Gastrocnemius medialis (tissue), 4 donors: ENCODE results near the gene KRT14. TPM values are rescaled to one million over a fixed set of nuclear protein-coding genes. Genes with fewer than 3 reads are reported as not detected.
"Not testable (repeated sequence)": the region's sequence is repeated elsewhere in the genome, so short reads cannot be mapped to it uniquely, and the experiment has no call there.

Source experiments
- ATAC-seq, 2 donors: fragments of 150-250 bp; one replicate each; pipeline ENCODE4 v1.9.1; 2016
- DNase-seq, 2 donors: peaks; one replicate each; pipeline ENCODE4 v3.0.0-alpha.2; 2019
- H3K27ac ChIP-seq, 4 donors: fragments of 200-600 bp; sonication (generic); 1 replicate in 1 of 4; 2 replicates in 3 of 4; pipeline ENCODE4 v1.5.1; 2016 to 2018; ENCODE audit warnings: mild to moderate bottlenecking in 2 of 4, moderate library complexity in 1 of 4
- H3K27me3 ChIP-seq, 3 donors: fragments of 200-600 bp; sonication (generic) in 2 of 3; 1 replicate in 1 of 3; 2 replicates in 2 of 3; pipeline versions ENCODE4 v1.5.1 to v1.6.0; 2016 to 2019; ENCODE audit warnings: mild to moderate bottlenecking in 1 of 3, moderate library complexity in 1 of 3
- H3K36me3 ChIP-seq, 2 donors: fragments of 200-600 bp; sonication (generic) in 1 of 2; one replicate each; pipeline ENCODE4 v1.5.1; 2017 to 2018
- H3K4me1 ChIP-seq, 2 donors: fragments of 200-600 bp; sonication (generic) in 1 of 2; one replicate each; pipeline ENCODE4 v1.5.1; 2016 to 2017; ENCODE audit warnings: mild to moderate bottlenecking in 2 of 2
- H3K4me3 ChIP-seq, 4 donors: fragments of 200-600 bp; sonication (generic) in 3 of 4; 1 replicate in 1 of 4; 2 replicates in 3 of 4; pipeline ENCODE4 v1.5.1; 2016 to 2019; ENCODE audit warnings: mild to moderate bottlenecking in 2 of 4
- H3K9me3 ChIP-seq, 3 donors: fragments of 200-600 bp; sonication (generic) in 2 of 3; 1 replicate in 1 of 3; 2 replicates in 2 of 3; pipeline ENCODE4 v1.5.1; 2016 to 2019
- CTCF ChIP-seq, 5 experiments: fragments of 450-650 bp in 3 of 5; fragments of 200-600 bp in 2 of 5; sonication (generic) in 2 of 5; IDR thresholded peaks in 4 of 5; conservative IDR thresholded peaks in 1 of 5; 1 replicate in 4 of 5; 2 replicates in 1 of 5; pipeline ENCODE4 v1.5.1; 2016 to 2019; ENCODE audit warnings: antibody characterized with exemption in 5 of 5, mild to moderate bottlenecking in 3 of 5, moderate library complexity in 3 of 5
- POLR2A ChIP-seq, 2 donors: fragments of 450-650 bp; IDR thresholded peaks; one replicate each; pipeline ENCODE4 v1.6.1; 2017; ENCODE audit warnings: antibody characterized with exemption in 2 of 2, mild to moderate bottlenecking in 2 of 2, moderate library complexity in 2 of 2
- in situ Hi-C, 4 donors: fragments of 200-750 bp; cut with MboI; loops; one replicate each; pipeline versions ENCODE4 v1.15.0 to v1.8.0; 2017; ENCODE audit warnings: low sequenced_read_pairs in 4 of 4
- intact Hi-C: fragments of 100-400 bp; cut with DNase I; formaldehyde crosslinking; loops from one replicate; pipeline ENCODE4 v1.15.1; 2023; ENCODE audit warnings: low total_unique reads
- total RNA-seq, 4 donors: library from RNA; depleted of rRNA; stranded (reverse); fragments of >200 nt; gene quantifications; one replicate each; pipeline versions ENCODE4 v1.1.0 to v1.2.3, GENCODE V29; 2016

KRT14 gene
- total RNA-seq, 4 donors from 2014 or later, result not detected

GRCh38 chr17:41620583-41621434 is 34.1 kb upstream of the KRT14 start:
- TF ChIP-seq CTCF (IDR thresholded peaks at IDR 0.05 in 4 of 5, conservative IDR thresholded peaks at IDR 0.05 in 1 of 5) (no peak), POLR2A (IDR thresholded peaks at IDR 0.05) (no peak)
- Histone ChIP-seq H3K9me3 (no peaks in the 10 kb centered on the region), H3K4me1 (no peaks in the 10 kb centered on the region), H3K36me3 (no peaks in the 10 kb centered on the region), H3K4me3 (no peak overlapping the region), H3K27me3 (no peaks in the 10 kb centered on the region), H3K27ac (no peak overlapping the region)
- intact Hi-C loops, result no loop called here
- in situ Hi-C loops, result no loop called here
- DNase-seq (no peak), ATAC-seq (no peak)

DNA sequence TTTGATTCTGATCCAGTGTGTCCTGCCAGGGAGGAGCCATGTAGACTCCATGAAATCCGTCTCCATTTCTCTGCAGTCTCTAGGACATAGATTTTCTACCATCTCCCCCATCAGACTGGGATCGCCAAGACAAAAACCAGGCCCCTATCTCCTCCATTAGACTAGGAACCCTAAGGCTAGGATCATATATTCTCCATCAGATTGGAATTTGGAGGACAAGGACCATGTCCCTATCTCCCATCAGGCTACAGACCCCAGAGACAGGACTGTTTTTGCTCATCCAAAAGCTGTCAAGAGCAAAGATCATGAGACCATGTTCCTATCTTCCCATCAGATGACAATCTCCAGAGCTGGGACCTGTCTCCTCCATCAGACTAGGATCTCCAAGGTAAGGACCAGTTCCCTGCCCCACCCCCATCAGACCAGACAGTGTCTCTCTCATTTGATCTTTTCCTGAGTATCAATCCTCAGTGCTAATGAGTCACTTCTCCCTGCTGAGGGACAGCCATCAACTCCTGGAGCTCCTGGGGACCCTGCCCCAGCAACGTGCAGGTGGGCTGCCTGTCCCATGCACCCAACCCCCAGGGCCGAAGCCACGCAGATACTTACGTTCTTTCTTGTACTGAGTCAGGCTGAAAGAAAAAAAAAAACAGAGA is 33.4 kb upstream of the KRT14 start:
- DNase-seq, in situ Hi-C loops, ATAC-seq, H3K9me3 ChIP-seq, H3K4me1 ChIP-seq, H3K4me3 ChIP-seq, intact Hi-C loops, H3K36me3 ChIP-seq, H3K27me3 ChIP-seq, H3K27ac ChIP-seq: not testable (repeated sequence)

DNA sequence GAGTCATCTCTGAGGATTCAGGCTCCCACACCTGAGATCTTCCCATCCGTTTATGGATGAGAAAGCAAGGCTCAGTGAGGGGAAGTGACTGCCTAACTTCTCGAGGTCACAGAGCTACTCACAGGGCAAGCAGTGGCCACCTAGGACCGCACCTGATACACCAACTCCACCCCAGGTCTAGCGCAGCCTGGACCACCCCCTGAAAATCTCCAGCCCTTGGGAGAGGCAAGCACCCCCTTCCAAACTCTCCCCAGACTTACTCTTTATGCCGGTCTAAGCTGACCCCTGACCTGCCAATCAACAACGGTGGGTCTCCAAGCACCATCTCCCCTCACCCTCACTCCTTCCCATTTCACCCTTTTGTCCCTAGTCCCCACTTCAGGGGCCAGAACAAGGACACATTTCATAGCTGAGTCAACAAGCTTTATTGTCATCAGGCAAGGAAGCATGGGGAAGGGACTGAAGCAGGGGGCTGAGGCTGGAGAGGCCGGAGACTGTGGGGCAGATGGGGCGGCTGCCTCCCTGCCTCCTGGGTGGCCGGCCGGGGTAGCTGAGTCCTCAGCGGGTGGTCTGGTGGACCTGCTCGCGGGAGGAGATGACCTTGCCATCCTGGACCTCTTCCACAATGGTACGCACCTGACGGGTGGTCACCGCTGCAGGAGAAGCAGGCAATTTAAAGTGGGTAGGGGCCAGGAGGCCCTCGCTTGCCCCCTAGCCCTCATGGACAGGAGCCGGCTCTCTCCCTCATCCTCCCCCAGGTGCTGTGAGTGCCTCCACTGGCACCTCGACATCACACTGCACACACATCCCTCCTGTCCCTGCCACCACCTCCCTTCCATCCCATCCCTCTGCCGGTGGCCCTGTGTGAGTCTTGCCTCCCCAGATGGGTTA is 32.6 kb upstream of the KRT14 start:
- no peaks in the 10 kb centered on the region for H3K36me3 ChIP-seq
- no peaks in the 10 kb centered on the region for H3K9me3 ChIP-seq
- in situ Hi-C loops (no loop called here), intact Hi-C loops (no loop called here)
- H3K27ac ChIP-seq, result no peak overlapping the region
- TF ChIP-seq POLR2A (IDR thresholded peaks at IDR 0.05), result no peak
- TF ChIP-seq CTCF (IDR thresholded peaks at IDR 0.05 in 4 of 5, conservative IDR thresholded peaks at IDR 0.05 in 1 of 5), result no peak
- H3K4me3 ChIP-seq, result no peak overlapping the region
- no peaks in the 10 kb centered on the region for H3K4me1 ChIP-seq
- ATAC-seq (no peak), DNase-seq (no peak)
- H3K27me3 ChIP-seq, result no peaks in the 10 kb centered on the region

GRCh38 chr17:41618341-41619035 is 31.8 kb upstream of the KRT14 start:
- no peak for ATAC-seq
- Histone ChIP-seq H3K4me3 (no peak overlapping the region), H3K9me3 (no peaks in the 10 kb centered on the region), H3K27ac (no peak overlapping the region), H3K36me3 (no peaks in the 10 kb centered on the region), H3K27me3 (no peaks in the 10 kb centered on the region), H3K4me1 (no peaks in the 10 kb centered on the region)
- in situ Hi-C loops, result no loop called here
- no peak for DNase-seq
- TF ChIP-seq CTCF (IDR thresholded peaks at IDR 0.05 in 4 of 5, conservative IDR thresholded peaks at IDR 0.05 in 1 of 5) (no peak), POLR2A (IDR thresholded peaks at IDR 0.05) (no peak)
- intact Hi-C loops, result no loop called here
